Central memory CD8-positive, alpha-beta T cell (primary cell): ENCODE measurements around the gene ARHGAP19.

ENCODE experiments used
- ATAC-seq: fragments of 150-1000 bp; cut with Tn5 transposase; replicated peaks from 2 replicates; pipeline ENCODE4 v1.10.0; 2022; ENCODE audit warnings: mild to moderate bottlenecking, moderate FRiP score, moderate number of reproducible peaks; ENCODE audit not compliant: poor library complexity, severe bottlenecking; ENCODE audit errors: extremely low read depth
- DNase-seq, 2 donors: peaks; one replicate each; pipeline ENCODE4 v3.0.0; 2021; ENCODE audit warnings: low spot score in 2 of 2
- H3K27ac Mint-ChIP-seq: one replicate; pipeline ENCODE4 v1.8.0; 2022; ENCODE audit warnings: low read depth, mild to moderate bottlenecking, moderate library complexity, mixed read lengths
- H3K27me3 Mint-ChIP-seq: one replicate; pipeline ENCODE4 v1.8.0; 2022; ENCODE audit warnings: mixed read lengths
- H3K36me3 Mint-ChIP-seq: one replicate; pipeline ENCODE4 v1.8.0; 2022; ENCODE audit warnings: mild to moderate bottlenecking, moderate library complexity, mixed read lengths; ENCODE audit not compliant: insufficient read depth
- H3K4me1 Mint-ChIP-seq: one replicate; pipeline ENCODE4 v1.8.0; 2022; ENCODE audit warnings: mixed read lengths
- H3K4me3 Mint-ChIP-seq: one replicate; pipeline ENCODE4 v1.8.0; 2022; ENCODE audit warnings: mild to moderate bottlenecking, moderate library complexity, mixed read lengths
- H3K9me3 Mint-ChIP-seq: one replicate; pipeline ENCODE4 v1.8.0; 2022; ENCODE audit warnings: mixed read lengths

Gene ARHGAP19

GRCh38 chr10:97174276-97174775, 118.1 kb downstream of the ARHGAP19 start:
- H3K9me3 Mint-ChIP-seq = no peaks in the 10 kb centered on the region
- peaks cover 39% of the 10 kb centered on the region for H3K27me3 Mint-ChIP-seq
- ATAC-seq (no peak), DNase-seq (no peak)
- no peaks in the 10 kb centered on the region for H3K36me3 Mint-ChIP-seq
- no peak overlapping the region for H3K4me3 Mint-ChIP-seq
- H3K4me1 Mint-ChIP-seq = no peaks in the 10 kb centered on the region
- no peak overlapping the region for H3K27ac Mint-ChIP-seq

- Mint-ChIP-seq H3K9me3 (no peaks in the 10 kb centered on the region), H3K27ac (no peak overlapping the region), H3K4me1 (no peaks in the 10 kb centered on the region), H3K27me3 (peaks cover 39% of the 10 kb centered on the region), H3K4me3 (no peak overlapping the region), H3K36me3 (no peaks in the 10 kb centered on the region)
- ATAC-seq (no peak), DNase-seq (no peak)
Measured at GRCh38 chr10:97173036-97173435, 119.4 kb downstream of the ARHGAP19 start.
